Measurements from ENCODE around the gene RBM33. TPM values are rescaled to one million over a fixed set of nuclear protein-coding genes. Genes with fewer than 3 reads are reported as not detected.
A peak's percentile ranks its signal among the peaks of the same experiment; 100 is the strongest.

The RBM33 gene
- total and polyA plus RNA-seq, 5 donors = 16.6 to 39.1 (median 38.0) TPM

GRCh38 chr7:155749578-155749977, 105.1 kb downstream of the RBM33 start:
- Histone ChIP-seq H3K27ac (ENCODE audit: low read length) (no peak overlapping the region), H3K27me3 (ENCODE audit: control insufficient read depth, insufficient read depth) (no peaks in the 10 kb centered on the region), H3K4me3 (ENCODE audit: low read length) (no peak overlapping the region), H3K9me3 (ENCODE audit: control insufficient read depth, low read length) (no peaks in the 10 kb centered on the region), H3K4me1 (ENCODE audit: control insufficient read depth, insufficient read depth, low read length) (peaks cover 18% of the 10 kb centered on the region)
- DNase-seq = no peak
- intact Hi-C loops (cut with DNase I) = no loop called here
- no peak for ATAC-seq
- 94% methylated on average over 3 of the region's 3 CpGs for WGBS

GRCh38 chr7:155750255-155751125, 106.0 kb downstream of the RBM33 start:
- no peak overlapping the region for H3K4me3 ChIP-seq (ENCODE audit: low read length)
- 82% methylated on average over 5 of the region's 5 CpGs for WGBS
- H3K4me1 ChIP-seq (ENCODE audit: control insufficient read depth, insufficient read depth, low read length) = peaks cover 18% of the 10 kb centered on the region
- no peak for DNase-seq
- intact Hi-C loops (cut with DNase I) = no loop called here
- H3K27ac ChIP-seq (ENCODE audit: low read length) = no peak overlapping the region
- no peaks in the 10 kb centered on the region for H3K9me3 ChIP-seq (ENCODE audit: control insufficient read depth, low read length)
- no peaks in the 10 kb centered on the region for H3K27me3 ChIP-seq (ENCODE audit: control insufficient read depth, insufficient read depth)
- ATAC-seq = no peak

DNA sequence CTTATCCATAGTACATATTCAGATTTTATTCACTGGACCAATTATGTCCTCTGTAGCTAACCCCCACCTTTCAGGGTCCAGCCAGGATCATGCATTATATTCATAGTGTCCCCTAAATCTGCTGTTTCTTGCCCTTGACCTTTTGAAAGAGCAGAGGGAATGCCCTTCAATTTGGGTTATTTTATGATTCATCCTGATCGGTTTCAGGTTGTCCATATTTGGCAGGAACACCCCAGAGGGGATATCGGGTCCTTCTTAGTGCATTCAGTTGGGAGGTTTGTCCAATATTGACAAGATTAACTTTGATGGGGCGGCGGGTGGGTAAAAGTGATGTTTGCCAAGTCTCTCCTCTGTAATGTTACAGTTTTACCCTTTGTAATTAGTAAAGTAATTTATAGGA, 106.9 kb downstream of the RBM33 start:
- H3K27ac ChIP-seq (ENCODE audit: low read length) = no peak overlapping the region
- no peak for DNase-seq
- H3K4me3 ChIP-seq (ENCODE audit: low read length) = no peak overlapping the region
- H3K9me3 ChIP-seq (ENCODE audit: control insufficient read depth, low read length) = no peaks in the 10 kb centered on the region
- intact Hi-C loops (cut with DNase I) = no loop called here
- H3K4me1 ChIP-seq (ENCODE audit: control insufficient read depth, insufficient read depth, low read length) = peaks cover 18% of the 10 kb centered on the region
- no peaks in the 10 kb centered on the region for H3K27me3 ChIP-seq (ENCODE audit: control insufficient read depth, insufficient read depth)
- ATAC-seq = no peak
- WGBS = 90% methylated on average over 4 of the region's 4 CpGs

GRCh38 chr7:155752756-155753445, 108.4 kb downstream of the RBM33 start:
- Histone ChIP-seq H3K4me1 (ENCODE audit: control insufficient read depth, insufficient read depth, low read length) (peaks cover 18% of the 10 kb centered on the region), H3K9me3 (ENCODE audit: control insufficient read depth, low read length) (no peaks in the 10 kb centered on the region), H3K4me3 (ENCODE audit: low read length) (no peak overlapping the region), H3K27me3 (ENCODE audit: control insufficient read depth, insufficient read depth) (no peaks in the 10 kb centered on the region), H3K27ac (ENCODE audit: low read length) (no peak overlapping the region)
- DNase-seq = no peak
- intact Hi-C loops (cut with DNase I) = no loop called here
- 71% methylated on average over 9 of the region's 9 CpGs for WGBS
- peak in 1 of 2 donors; percentile 12 for ATAC-seq

GRCh38 chr7:155753446-155753965, 109.0 kb downstream of the RBM33 start:
- ATAC-seq = peak in 1 of 2 donors; percentile 22
- WGBS = 68% methylated on average over 10 of the region's 10 CpGs
- H3K4me1 ChIP-seq (ENCODE audit: control insufficient read depth, insufficient read depth, low read length) = peaks cover 18% of the 10 kb centered on the region

GRCh38 chr7:155754165-155754564, 109.7 kb downstream of the RBM33 start:
- Histone ChIP-seq H3K9me3 (ENCODE audit: control insufficient read depth, low read length) (no peaks in the 10 kb centered on the region), H3K4me3 (ENCODE audit: low read length) (no peak overlapping the region), H3K4me1 (ENCODE audit: control insufficient read depth, insufficient read depth, low read length) (peaks cover 14% of the 10 kb centered on the region), H3K27me3 (ENCODE audit: control insufficient read depth, insufficient read depth) (no peaks in the 10 kb centered on the region), H3K27ac (ENCODE audit: low read length) (no peak overlapping the region)
- intact Hi-C loops (cut with DNase I) = no loop called here
- ATAC-seq (peak in 1 of 2 donors; percentile 45), DNase-seq (no peak)

More at GRCh38 chr7:155753446-155753965, 109.0 kb downstream of the RBM33 start:
- Histone ChIP-seq H3K4me3 (ENCODE audit: low read length) (no peak overlapping the region), H3K27me3 (ENCODE audit: control insufficient read depth, insufficient read depth) (no peaks in the 10 kb centered on the region), H3K9me3 (ENCODE audit: control insufficient read depth, low read length) (no peaks in the 10 kb centered on the region), H3K27ac (ENCODE audit: low read length) (no peak overlapping the region)
- intact Hi-C loops (cut with DNase I) = no loop called here
- no peak for DNase-seq

DNA sequence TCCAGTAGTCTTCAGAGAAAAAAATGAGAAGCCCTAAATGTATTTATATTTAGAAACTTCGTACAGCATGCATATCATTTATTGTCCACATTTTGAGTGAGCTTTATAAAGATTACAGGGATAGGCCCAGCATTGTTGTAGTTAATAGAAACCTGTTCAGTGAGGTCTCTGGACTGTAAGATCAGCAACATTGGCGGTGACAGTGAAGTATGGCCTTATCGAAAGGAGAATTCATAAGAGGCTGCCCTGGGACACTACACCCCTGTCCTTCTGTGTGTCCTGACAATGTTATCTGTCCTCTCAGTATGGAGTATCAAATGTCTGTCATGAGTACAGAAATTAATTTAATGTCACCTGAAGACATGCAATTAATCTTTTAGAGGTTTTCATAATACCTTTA, 110.6 kb downstream of the RBM33 start:
- intact Hi-C loops (cut with DNase I) = no loop called here
- 69% methylated on average over 3 of the region's 3 CpGs for WGBS
- H3K27ac ChIP-seq (ENCODE audit: low read length) = no peak overlapping the region
- no peak for DNase-seq
- no peaks in the 10 kb centered on the region for H3K9me3 ChIP-seq (ENCODE audit: control insufficient read depth, low read length)
- no peaks in the 10 kb centered on the region for H3K27me3 ChIP-seq (ENCODE audit: control insufficient read depth, insufficient read depth)
- H3K4me3 ChIP-seq (ENCODE audit: low read length) = no peak overlapping the region
- ATAC-seq = peak in 1 of 2 donors; percentile 38
- peaks cover 13% of the 10 kb centered on the region for H3K4me1 ChIP-seq (ENCODE audit: control insufficient read depth, insufficient read depth, low read length)

GRCh38 chr7:155756322-155756721, 111.9 kb downstream of the RBM33 start:
- ATAC-seq (no peak), DNase-seq (no peak)
- WGBS = 90% methylated on average over 9 of the region's 9 CpGs
- Histone ChIP-seq H3K4me1 (ENCODE audit: control insufficient read depth, insufficient read depth, low read length) (peaks cover 13% of the 10 kb centered on the region), H3K4me3 (ENCODE audit: low read length) (no peak overlapping the region), H3K27me3 (ENCODE audit: control insufficient read depth, insufficient read depth) (no peaks in the 10 kb centered on the region), H3K9me3 (ENCODE audit: control insufficient read depth, low read length) (no peaks in the 10 kb centered on the region), H3K27ac (ENCODE audit: low read length) (no peak overlapping the region)
- intact Hi-C loops (cut with DNase I) = no loop called here

GRCh38 chr7:155758348-155758747, 113.9 kb downstream of the RBM33 start:
- 84% methylated on average over 10 of the region's 10 CpGs for WGBS
- H3K9me3 ChIP-seq (ENCODE audit: control insufficient read depth, low read length) = no peaks in the 10 kb centered on the region
- H3K27me3 ChIP-seq (ENCODE audit: control insufficient read depth, insufficient read depth) = no peaks in the 10 kb centered on the region
- peaks cover 18% of the 10 kb centered on the region for H3K4me1 ChIP-seq (ENCODE audit: control insufficient read depth, insufficient read depth, low read length)
- ATAC-seq (no peak), DNase-seq (no peak)
- no peak overlapping the region for H3K27ac ChIP-seq (ENCODE audit: low read length)
- intact Hi-C loops (cut with DNase I) = no loop called here
- H3K4me3 ChIP-seq (ENCODE audit: low read length) = no peak overlapping the region

DNA sequence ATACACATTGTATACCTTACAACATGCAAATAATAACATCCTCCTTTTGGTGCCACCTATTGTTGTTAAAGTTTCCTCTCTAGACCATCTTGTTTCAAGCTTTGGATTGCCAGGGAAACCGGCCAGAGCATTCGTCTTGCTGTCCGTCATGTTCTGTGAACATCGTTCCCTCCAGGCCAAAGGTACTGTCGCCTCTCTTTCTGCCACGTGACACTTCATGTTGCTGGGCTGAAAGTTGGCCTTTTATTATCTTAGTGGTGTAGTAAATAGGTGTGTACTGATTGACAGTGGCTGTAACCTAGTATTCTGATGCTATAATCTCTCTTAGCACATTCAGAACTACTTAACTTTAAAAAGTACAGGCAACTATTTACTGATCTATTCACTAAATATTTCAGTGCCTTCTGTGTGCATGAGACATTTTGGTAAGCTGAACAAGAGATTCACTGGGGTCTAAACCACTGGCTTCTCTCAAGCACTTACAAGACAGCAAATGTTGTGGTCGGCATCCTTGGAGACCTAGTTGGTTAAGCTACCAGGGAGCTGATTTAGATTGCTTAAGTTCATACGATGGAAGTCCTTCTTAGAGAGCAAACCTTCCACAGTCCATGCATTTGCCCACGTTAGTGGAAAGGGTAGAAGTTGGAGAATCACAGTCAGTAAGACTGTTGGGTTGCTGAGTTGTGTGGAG, 115.4 kb downstream of the RBM33 start:
- H3K4me3 ChIP-seq (ENCODE audit: low read length) = no peak overlapping the region
- WGBS = 75% methylated on average over 9 of the region's 9 CpGs
- intact Hi-C loops (cut with DNase I) = loop anchor here in 1 of 4 donors (10.0 kb wide), 1 partner anchor 165 kb away; no protein-coding TSS in a partner anchor
- no peak overlapping the region for H3K27ac ChIP-seq (ENCODE audit: low read length)
- DNase-seq (no peak), ATAC-seq (peak in 1 of 2 donors; percentile 32)
- no peaks in the 10 kb centered on the region for H3K27me3 ChIP-seq (ENCODE audit: control insufficient read depth, insufficient read depth)
- H3K9me3 ChIP-seq (ENCODE audit: control insufficient read depth, low read length) = no peaks in the 10 kb centered on the region
- H3K4me1 ChIP-seq (ENCODE audit: control insufficient read depth, insufficient read depth, low read length) = peaks cover 11% of the 10 kb centered on the region
